NCI-H1694 treated with DMSO at 0.1 percent for 48 hours (cell line): ENCODE results near the gene SMARCAL1.
A peak's percentile ranks its signal among the peaks of the same experiment; 100 is the strongest.

ENCODE experiments used
- DNase-seq: peaks from one replicate; lab custom pipeline; 2025; lab: John Stamatoyannopoulos, UW

Gene SMARCAL1

DNA sequence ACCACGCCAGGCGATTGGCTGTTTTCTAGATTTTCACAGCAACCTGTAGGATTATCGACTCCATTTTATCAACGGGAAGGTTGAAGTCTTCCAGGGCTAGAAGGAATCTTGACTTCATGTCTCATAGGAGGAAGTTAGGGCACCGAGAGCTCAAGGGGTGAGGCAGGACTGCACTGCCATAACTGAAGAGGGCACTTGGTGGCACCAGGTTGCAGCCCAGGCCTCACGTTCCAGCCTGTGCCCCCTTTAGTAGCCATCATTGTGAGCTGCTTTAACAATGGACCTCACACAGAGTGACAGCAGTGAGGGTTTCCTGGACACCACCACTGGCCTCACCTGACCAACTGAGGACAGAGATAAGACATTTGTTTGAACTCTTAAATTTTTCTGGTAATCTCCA, 63.5 kb downstream of the SMARCAL1 start:
- DNase-seq: no peak

DNA sequence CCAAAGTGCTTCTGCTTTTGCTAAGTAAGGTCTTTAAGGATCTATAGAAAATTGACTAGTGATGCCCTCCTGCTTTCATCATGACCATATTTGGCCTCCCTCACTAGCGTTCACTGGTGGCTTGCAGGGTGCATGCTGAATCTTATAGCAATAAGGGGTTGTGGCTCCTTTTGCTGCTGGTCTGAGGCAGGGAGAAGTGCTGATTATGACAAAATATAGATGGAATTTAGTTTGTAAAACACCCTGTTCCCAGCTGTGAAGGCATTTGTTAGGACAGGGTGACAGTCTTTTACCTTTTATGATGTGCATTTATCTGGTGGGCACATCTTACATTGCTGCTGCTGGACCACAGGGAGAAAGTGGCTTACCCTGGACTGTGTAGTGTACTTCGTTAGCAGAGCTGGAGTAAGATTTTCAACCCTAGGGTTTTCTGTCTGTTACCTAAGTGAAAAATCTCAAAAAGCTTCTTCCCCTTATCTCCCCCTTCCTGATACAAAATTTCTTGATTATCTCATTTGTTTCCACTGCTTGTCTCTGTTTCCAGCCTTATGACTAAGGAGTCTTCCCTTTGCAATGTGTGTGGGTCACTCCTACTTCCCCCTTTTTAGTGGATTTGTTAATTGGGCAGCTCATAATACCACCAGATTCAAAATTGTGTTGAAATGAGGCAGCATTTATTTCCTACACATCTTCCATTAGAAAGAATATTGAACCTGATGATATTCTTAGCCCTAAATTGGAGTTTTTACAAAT, 65.2 kb downstream of the SMARCAL1 start:
- no peak for DNase-seq

DNA sequence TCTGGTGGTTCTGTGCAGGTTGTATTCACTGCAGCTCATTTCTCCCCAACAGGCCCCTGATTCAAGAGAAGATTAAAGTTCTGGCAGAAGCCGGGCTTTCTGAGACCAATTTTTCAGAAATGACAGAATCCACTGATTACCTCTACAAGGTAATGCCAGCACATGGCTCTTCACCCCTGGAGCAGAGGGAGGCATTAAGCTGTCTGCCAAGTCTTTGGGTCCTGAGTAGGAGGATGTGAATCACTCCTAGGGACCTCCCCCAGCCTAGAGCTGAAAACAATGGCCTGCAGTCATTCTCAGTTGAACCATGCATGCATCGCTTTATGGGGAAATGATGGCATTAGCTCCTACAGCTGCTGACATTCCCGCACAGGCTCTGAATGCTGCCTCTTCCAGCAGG, 65.9 kb downstream of the SMARCAL1 start:
- no peak for DNase-seq

DNA sequence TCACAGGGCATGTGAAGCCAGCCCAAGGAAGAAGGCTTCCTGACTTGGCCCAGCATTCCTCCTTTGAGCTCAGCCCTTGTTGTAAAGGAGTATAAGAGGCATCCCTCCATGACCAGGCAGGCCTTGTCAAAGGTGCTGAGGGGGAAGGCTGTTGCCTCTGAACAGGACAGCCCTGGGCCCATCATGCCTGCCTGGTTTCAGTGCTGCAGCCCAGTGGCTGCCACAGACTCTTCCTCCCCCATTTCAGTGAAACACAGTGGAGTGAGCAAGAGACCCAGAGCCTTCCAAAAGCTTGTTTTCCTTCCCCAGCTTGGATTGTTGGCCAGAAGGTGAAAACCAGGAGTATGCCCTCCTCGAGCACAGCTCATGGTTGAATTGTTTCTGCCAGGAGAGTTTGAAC, 66.5 kb downstream of the SMARCAL1 start:
- DNase-seq: no peak

DNA sequence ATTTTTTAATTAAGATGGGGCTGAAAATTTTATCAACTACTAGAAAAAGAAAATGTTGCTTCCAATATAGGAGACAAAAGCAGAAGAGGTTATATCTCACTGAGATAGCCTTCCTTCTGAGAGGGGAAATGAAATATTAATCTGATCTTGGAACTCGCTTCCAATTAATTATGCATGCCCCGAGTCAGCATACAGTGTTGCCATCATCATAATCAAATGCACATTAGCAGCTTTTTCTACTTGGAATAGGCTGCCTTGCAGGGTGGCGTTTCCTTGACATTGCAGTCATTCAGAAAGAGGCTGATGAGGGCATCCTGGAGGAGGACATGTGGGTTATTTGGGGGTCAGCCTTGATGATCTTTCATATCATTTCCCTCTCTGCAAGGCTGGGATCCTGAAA, 67.9 kb downstream of the SMARCAL1 start:
- no peak for DNase-seq

DNA sequence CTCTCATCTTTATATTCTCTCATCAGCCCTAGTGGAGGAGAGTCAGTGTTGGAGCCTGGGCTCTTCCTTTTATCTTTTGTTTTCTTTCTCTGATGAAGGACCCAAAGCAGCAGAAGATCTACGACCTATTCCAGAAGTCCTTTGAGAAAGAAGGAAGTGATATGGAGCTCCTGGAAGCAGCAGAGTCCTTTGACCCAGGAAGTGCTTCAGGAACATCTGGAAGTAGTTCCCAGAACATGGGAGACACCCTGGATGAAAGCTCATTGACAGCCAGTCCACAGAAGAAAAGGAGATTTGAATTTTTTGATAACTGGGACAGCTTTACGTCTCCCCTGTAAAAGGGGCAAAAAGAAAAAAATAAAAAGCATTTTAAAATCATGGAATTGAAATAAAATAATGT, 70.4 kb downstream of the SMARCAL1 start:
- no peak for DNase-seq

DNA sequence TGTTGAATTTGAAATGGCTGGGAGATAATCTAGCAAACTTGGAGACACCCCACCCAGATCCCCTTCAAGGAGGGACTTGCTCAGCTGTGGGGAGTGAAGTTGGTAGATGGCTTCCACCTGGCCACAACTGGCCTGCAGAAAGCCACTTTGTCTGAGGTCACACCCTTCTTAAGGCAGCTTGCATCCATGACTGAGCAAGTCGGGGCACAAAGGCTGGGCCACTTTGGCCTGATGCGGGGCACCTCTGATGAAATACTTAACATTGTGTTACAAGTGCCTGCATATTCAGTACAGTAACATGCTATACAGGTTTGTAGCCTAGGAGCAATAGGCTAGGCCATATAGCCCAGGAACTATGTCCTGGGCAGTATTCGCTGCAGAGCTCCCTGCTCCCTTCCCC, 73.0 kb downstream of the SMARCAL1 start:
- no peak for DNase-seq

DNA sequence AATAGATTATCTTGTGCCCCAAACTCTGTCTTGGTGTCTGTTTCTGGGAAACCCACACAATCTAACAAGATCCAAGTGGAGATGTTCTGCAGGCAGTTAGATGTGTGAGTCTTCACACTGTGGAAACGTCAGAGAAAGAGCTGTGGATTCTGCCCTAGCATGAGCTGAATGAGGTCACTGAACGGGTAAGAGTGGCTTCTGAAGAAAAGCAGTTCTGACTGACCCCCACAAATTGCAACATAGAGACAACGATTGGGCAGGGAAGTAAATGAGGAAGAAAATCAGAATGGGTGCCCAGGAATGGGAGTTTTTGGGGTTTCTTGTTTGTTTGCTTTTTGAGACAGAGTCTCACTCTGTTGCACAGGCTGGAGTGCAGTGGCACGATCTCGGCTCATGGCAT, 73.5 kb downstream of the SMARCAL1 start:
- no peak for DNase-seq

DNA sequence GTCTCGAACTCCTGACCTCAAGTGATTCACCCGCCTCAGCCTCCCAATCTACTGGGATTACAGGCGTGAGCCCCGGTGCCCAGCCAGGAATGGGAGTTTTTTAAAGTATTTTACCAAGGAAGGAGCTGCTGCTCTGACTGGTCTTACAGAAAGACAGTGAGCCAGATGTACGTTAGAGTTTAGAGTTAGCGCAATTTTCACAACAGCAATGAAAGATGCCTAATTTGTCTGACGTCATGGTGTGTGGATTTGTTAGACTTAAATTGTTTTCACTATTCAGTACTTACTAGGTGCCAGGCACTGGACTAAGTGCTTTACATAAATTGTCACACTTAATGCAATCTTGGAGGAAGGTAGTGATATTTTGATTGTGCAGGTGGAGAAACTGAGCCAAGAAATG, 74.0 kb downstream of the SMARCAL1 start:
- DNase-seq: no peak

DNA sequence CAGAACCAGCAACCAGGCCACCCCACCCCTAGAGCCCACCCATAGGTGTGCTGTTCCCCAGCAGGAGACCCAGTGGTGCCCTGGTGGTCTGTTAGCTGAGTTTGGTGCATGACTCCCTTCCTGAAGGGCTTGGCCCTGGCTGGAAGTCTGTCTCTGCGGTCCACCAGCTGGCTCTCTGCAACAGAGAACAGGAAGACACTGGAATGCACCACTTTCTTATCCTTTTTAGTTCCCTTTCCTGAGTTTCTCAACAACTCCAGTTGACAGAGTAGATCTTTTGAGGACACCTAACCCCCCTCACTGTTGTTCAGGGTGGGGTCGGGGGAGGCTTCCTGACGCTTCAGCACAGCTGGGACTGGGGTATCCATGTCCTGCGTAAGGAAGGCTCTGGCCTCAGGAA, 74.4 kb downstream of the SMARCAL1 start:
- no peak for DNase-seq

DNA sequence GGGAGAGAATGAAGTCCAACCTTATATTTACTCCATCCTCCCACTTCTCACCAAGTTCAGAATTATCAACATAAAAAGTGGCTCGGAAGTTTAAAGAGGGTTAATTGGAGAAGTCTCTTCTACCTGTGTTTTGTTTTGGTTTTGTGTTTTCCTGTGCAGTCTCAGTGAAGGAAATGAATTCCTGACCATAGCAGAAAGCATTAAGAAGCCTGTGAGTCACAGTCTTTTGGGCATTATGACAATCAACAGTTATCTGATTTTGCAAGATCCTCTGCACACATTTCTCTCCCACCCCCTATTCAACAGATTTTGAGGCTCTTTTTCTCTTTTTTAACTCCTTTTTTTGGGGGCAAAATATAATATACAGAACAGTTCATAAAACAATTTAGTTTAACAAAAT, 77.8 kb downstream of the SMARCAL1 start:
- no peak for DNase-seq

DNA sequence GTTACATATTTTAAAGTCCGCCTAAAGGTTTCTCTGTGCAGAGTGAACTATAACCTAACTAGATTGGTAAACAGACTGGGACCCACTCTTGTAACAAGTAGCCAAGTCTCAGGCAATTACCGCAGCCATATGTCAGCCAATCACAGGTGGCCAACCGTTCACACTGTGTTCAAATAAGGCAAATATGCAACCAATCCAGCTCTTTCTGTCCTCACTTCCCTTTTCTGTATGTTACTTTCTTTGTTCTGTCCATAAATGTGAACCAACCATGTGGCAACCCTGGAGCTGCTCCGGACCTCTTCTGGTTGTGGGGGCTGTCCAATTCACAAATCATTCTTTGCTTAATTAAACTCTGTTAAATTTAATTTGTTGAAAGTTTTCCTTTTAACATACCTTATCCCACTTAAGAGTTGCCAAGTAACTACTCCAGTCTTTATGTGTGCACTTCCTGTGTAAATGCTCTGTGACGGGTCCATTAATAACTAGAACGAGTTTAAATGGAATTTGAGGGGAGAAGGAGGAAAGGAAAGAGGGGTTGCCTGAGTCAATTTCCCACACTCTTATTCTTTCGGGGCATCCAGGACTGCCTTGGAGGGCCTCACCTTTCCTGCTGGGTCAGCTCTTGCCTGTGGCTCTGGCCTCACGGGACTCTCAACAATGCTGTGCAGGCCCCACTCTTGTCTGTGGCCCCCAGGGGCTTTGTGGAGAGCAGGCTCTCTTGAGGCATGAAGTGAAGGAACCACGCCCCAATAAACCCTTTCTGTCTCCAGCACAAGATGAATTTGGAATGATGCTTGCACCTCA, 79.7 kb downstream of the SMARCAL1 start:
- no peak for DNase-seq

DNA sequence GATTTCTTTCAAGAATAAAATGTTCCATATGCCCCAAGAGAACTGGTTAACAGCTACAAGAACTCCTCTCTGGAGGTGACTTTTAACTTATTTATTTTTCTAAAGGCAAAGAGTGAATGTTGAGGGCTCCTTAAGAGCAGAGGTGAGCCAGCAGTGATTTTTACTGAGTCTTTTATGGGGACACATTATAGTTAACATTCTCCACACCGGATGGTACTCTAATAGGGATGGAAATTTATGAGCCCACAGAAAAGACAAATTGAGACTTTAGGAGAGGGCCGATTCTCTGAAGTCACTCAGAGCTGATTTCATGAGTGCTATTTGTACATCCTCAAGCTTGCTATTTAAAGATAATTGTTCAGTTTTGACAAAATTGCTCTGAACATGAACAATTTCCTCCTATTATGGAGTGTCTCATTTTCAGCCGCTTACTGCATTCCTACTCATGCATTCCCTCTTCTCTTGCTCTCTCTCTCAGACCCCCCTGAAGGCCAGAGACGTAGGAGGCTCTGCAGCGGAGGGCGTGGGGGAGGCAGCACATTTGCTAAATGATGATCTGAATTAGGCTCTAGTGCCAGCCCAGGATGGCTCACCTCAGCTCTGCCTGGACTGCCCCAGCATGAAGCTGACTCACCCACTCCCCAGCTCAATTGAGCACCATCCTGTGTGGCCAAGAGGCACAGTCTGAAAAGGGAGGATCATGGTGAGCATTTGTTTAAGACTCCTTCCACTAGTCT, 80.5 kb downstream of the SMARCAL1 start:
- DNase-seq: no peak

DNA sequence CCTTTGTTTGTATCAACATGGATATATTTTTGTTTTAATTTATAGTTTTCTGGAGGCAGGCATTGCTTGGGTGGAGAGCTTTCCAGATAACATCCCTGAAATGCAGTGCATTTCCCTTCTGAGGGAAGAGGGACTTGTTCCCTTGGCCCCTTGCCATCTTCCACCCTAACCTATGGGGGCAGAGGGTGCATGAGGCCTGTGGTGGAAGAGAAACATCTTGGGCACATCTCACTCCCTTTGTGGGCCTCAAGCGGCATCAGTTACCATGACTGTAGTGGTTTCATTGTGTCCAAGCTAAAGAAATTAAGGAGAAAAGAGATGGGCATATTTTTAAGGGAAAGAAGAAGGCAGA, 81.0 kb downstream of the SMARCAL1 start:
- DNase-seq: no peak

DNA sequence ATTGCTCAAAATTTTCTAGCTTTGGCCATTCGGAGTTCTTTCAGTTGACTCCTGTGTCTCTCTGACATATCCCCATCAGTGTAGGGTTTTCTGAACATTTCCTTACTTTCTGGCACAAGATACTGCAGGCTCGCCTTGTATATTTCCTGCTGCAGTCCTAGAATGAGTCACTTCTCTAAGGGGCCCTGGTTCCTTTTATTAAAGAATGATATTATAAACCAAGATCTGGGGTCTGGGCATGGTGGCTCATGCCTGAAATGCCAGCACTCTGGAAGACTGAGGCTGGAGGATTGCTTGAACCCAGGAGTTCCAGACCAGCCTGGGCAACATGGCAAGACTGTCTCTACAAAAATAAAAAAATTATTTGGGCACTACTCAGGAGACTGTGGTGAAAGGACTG, 83.4 kb downstream of the SMARCAL1 start:
- DNase-seq: no peak

DNA sequence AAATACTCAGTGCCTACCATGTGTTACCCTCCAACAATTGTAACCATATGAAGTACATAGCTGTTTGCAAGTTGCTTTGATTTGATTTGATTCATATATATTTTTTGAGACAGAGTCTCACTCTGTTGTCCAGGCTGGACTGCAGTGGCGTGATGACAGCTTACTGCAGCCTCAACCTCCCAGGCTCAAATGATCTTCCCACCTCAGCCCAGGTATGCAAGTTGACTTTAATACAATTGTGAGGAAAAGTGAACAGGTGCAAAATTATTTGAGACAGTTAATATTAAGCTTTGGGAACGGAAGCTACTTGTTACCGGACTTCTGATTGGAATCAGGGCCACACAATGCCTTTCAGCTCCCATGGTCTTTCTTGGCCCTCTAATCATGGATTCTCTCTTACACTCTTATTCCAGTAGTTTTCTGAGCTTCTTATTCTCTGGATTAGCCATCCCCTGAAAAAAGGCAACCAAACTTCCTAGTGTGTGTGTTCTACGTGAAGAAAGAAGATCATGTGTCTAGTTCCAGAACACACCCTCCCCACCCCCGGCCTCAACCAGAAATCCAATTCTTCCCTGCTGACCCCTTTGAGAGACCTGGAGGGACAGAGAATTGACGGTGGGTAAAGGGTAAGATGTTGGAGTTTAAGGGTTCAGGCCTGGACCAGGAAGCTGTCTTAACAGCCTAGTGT, 85.2 kb downstream of the SMARCAL1 start:
- DNase-seq: no peak

DNA sequence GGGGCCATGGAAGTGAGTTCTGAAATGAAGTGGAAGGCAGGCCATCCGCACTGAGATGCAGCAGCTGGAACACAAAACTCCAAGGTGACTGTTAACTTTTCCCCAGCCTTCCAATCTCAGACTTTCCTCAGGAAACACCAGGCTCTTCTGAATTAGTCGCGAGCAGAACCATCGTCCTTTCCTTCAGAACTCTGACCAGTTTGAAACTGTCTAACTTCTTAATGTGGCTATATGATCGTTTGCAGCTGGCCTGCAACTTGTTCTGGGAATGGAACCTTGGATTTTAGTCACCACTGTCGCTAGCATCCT, 85.7 kb downstream of the SMARCAL1 start:
- no peak for DNase-seq

DNA sequence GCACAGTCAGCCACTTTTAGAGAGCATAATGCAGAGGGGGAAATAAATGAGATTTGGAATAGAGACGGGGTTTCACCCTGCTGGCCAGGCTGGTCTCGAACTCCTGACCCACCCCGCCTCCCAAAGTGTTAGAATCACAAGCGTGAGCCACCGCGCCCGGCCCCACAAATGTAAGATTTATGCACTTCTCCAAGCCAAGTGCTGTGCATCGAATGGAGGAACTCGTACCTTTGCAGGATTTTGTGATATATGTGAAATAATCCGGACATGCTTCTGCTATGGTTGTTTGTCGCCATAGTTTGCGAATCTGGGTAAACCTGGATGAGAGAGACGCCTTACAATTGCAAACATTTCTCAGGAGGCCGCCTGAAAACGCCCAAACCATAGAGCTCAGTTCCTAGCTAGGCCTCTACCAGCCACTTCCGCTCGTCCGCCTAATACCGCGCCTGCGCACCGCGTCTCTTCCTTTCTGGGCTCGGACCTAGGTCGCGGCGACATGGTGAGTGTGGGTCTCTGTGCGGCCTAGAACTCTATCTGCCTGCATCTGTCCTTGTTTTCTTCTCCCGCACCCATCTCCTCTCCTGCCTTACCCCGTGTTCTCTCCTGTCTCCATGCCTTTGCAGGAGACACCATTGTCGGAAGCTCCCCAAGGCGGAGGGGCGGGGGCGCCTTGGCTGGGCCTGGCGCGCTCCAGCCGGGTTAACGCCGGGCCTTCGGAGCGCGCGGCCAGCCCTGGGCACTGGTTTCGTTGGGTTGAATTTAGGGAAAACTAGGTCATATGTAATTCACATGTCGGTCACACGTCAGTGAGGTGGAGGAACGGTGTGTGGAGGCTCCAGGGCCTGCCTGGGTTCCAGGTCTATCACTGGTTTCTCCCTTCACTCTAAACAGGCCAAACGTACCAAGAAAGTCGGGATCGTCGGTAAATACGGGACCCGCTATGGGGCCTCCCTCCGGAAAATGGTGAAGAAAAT, 86.4 kb downstream of the SMARCAL1 start, which contains the start of gene RPL37A:
Gene RPL37A (plus strand): TSS at position 466 of the 974 bp plus-strand sequence. CDS start 31 bp downstream, at position 497.
- DNase-seq: peak; percentile 98

DNA sequence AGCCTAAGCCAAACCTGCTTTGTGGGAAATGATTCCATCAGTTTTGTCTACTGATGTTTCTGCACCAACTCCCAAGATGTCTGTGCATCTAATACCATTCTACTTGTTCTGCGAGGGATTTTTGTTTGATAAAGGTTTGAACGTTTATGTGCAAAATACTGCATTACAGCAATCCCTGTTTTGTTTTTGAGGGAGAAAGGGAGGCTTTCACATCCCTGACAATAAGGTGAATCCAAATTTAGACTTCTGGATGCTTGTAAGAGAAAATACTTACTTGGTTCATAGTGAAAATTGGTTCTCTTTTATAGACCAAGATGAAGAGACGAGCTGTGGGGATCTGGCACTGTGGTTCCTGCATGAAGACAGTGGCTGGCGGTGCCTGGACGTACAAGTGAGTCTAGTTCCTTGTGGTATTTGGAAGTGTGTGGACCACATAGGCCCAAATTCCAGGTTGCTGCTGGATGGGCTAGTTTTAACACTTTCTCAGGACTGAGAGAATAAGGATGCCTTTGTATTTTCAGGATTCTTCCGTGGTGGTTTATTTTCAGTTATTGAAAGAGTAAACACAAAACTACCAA, 87.4 kb downstream of the SMARCAL1 start:
- DNase-seq: no peak

DNA sequence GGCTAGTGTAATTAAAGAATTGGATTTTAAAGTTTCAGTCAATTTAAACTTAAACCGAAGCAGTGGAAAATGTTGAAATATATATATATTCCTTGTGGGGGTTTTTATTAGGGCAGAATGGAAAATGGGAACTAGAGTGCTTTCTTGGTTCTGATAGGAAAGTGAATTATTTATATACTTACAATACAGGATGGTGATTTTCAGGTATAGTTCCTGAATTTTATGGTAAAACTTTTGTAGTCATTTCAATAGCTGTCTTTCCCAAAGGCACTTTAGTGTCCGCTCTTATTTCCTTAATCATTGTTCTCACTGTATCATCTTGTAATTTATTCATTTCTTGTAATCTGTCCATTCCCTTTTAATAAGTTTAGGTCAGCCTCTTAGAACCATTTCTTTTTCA, 88.3 kb downstream of the SMARCAL1 start:
- DNase-seq: no peak

DNA sequence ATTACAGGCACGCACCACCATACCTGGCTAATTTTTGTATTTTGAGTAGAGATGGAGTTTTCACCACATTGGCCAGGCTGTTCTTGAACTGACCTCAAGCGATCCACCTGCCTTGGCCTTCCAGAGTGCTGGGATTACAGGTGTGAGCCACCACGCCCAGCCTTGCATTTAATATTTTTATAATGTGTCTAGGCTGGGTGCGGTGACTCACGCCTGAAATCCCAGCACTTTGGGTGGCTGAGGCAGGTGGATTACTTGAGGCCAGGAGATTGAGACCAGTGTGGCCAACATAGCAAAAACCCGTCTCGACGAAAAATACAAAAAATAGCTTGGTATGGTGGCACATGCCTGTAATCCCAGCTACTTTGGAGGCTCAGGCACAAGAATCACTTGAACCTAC, 89.6 kb downstream of the SMARCAL1 start:
- no peak for DNase-seq
